Measurements from ENCODE around the gene ZSCAN16.
A peak's percentile ranks its signal among the peaks of the same experiment; 100 is the strongest.

The ZSCAN16 gene

DNA sequence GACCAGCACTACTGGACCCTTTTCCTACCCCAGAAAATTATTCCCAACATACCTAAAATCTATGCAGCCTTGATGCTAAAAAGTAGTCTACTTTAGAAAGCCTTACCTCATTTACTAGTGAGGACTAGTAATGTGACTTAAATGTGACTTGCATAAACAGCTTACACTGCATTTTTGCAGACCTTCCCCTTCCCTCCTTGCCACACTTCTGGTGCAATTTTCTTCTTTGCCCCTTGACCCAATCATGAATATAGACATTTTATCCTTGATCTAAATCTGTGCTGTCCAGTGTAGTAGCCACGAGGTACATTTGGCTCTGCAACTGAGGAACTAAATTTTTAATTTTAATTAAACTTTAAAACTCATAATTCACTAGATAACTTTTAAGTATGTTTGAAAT, 10.3 kb downstream of the ZSCAN16 start:
- no peak for DNase-seq

DNA sequence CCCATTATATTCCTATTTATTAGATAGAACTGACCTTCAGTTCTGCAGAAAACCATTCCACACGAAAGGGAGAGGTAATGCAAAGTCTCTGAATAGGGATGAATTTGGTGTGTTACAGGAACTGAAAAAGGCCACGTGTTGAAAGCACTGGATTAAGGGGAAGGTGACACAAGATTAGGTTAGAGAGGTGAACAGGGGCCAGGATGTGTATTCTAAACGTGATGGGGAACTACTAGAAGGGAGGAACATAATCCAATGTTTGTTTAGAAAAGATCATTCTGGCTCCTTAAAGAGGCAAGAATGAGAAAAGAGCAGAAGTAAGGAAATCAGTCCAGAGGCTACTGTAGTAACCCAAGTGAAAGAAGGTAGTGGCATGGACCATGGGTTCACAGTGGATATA, 11.0 kb downstream of the ZSCAN16 start:
- DNase-seq: no peak

DNA sequence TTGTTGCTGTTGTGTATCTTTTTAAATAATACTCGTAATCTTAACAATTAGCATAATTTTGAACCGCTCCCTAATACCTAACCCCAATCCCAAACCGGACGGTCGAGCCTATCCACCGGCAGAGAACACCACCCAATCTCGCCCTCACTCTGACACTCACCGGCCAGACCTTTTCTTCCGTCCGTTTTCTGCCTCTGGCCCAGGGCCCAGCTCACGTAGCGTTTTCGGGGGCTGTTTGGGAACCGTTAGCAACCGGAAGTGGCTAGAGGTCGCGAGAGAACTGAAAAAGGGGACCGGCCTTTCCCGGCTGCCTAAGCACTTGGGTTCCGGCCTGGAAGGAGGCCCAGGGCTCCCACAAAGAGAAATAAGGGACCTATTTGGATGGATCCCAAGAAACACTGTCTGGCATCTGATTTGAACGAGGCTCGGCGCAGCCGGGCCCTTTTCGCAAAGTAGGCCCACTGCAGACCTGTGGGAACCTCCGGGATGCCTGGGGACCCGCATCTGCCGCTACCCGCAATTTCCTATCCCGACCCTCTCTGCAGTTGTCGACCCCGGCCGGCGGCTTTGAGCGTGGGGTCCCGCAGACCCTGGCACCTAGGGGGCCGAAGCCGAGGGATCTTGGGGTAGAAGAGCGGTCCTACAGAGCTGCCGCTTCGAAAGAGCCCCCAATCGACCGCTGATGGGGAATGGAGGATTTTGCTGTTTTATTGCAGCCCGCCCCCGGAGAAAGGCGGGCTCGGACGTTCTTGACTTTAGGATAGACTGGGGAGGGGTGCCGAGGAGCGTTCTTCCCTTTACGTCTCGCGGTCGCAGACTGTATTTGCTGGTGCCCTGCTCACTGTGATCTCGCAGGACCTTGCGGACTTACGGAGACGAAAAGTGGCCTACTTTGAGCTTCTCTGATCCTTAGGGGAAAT, 12.4 kb downstream of the ZSCAN16 start:
- DNase-seq: peak; percentile 83

DNA sequence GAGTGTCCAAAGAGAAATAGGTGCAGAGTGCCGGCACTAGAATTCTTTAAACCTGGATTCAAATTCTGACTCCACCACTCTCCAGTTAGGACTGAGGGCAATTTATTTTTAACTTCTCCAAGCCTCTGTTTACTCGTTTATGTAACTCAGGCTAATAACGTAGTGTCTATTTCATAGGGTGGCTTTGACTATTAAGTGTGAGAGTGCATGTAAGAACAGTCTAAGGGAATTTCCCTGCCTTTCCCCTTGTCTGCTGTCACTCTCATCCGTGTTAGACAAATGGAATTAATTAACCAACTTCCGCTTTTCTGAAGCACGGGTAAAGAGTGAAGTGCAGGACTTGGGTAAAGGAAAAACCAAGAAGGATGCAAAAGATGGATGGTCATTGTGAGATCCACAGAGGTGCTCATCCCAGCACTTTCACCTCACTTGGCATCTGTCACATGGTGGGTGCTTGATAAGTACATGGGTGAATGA, 13.1 kb downstream of the ZSCAN16 start:
- DNase-seq: no peak

DNA sequence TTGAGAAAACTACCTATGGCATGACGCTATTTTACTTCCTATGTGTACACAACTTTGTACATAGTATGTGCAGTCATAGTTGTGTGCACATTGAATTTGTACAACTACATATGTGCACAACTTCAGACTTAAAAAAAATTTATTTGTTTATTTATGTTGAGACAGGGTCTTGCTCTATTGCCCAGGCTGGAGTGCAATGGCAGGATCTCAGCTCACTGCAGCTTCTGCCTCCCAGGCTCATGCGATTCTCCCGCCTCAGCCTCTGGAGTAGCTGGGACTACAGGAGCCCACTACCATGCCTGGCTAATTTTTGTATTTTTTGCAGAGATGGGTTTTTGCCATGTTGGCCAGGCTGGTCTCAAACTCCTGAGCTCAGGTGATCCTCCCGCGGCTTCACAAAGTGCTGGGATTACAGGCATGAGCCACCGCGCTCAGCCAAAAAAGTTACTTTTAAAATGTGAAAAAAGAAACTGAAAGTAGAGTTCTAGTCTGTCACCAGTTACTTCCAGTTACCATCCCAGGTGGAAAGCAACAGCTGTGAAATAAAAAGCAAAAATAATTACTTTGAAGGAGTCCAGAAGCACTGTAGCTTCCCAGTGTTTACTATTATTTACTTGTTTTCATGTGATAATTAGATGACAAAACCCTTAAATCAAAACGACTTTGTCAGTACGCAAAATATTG, 15.6 kb downstream of the ZSCAN16 start:
- no peak for DNase-seq

DNA sequence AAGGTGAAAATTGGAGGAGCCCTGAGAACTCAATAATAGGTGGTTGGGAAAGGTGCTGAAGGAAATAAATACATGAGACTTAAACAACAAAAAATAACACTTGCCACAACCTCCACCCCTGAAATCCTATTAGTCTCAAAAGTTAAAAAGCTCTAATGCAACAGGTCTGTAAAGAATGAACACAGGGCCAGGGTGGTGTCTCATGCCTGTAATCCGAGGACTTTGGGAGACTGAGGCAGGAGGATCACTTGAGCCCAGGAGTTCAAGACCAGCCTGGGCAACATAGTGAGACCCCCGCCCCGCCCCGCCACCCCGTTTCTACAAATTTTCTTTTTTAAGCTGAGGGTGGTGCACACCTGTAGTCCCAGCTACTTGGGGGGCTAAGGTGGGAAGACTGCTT, 16.2 kb downstream of the ZSCAN16 start:
- no peak for DNase-seq

DNA sequence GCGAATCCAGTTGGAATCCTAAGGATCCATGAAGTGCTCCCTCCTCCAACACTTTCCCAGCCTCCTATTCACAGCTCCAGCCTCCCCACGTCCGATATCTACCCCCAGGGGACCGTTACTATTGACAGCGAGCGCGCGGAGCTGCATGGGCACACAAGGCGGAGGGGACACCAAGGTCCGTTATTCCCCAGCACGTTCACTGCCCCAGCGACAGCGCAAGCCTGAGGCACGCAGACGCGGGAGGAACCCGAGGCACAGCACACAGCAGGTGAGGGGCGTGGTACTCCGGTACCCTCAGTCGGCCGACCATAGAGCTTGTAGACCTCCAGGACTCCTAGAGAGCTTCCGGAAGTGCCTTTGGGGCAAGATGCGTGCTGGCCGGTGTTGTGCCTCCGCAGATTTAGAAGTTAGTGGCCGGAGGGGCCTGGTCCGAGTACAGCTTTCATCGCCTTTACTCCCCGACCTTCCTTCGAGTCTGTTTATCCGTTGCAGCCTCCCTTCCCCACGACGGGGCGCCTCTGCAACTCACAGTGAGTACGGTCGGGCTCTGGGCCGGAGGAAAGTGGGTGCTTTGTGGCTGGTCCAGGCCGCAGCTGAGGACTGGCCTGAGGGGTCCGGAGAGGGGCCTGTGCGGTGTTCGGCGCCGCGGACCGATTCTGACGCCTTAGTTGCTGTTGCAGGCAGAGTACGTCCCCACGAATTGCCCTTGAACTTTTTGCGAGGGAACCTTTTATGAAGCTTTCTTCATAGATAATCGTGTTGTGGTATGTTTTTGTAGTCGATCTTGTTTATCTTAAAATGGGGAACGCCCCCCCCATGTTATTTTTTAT, 17.3 kb downstream of the ZSCAN16 start, which contains the start of gene ZKSCAN8:
TSS of gene ZKSCAN8 (plus strand) at position 384 of the 830 bp plus-strand sequence. CDS start 6,525 bp downstream, outside the sequence.
- DNase-seq: peak; percentile 73

DNA sequence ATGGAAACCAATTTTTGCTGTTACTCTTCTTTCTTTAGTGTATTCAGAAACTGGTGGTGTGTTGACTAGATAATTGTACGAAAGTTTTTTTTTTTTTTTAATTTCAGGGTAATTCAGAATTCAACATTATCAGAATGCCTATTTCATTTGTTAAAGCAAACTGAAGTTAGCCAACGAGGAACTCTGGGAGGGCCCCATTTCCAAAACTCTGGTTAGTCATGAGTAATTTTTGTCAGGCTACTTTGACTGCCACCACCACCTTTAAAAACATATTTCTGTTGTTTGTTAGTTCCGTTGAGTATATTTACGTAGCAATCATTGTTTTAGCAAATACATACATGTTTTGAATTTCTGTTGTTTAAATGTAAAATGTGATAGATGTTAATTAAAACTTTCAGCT, 18.0 kb downstream of the ZSCAN16 start:
- no peak for DNase-seq

DNA sequence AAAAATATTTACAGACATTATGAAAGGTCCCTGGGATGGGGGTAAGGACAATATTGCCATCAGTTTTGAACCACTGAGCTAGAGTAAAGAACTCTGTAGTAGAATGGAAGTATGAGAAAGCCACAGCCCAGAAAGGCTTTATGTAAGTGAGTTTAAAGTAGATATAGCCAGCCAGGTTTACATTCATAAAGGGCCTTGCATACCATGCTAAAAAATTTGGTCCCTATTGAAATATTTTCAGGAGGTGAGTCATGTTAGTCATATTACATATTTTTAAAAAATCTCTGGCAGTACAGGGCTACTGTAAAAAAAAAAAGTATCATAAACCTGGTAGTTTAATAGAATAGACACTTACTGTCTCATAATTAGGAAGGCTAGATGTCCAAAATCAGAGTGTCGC, 20.8 kb downstream of the ZSCAN16 start:
- DNase-seq: no peak

DNA sequence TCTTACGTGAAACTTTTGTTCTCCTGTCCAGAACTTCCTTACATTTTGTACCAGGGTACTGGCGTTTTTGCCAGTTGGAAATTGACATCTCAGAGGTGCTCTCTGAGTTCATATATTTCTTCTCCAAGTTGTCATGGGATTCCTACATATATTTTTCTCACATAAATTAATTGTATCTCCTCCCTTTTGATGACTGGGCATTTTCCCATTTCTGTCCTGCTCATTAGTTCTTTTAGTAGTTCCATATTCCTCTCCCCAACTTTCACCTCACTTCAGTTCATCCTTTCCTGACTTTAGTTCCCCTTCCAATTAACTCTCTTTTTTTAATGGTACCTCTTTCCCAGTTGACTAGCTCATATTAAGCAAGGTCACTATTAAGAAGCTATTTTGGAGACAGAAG, 28.1 kb downstream of the ZSCAN16 start:
- DNase-seq: no peak

DNA sequence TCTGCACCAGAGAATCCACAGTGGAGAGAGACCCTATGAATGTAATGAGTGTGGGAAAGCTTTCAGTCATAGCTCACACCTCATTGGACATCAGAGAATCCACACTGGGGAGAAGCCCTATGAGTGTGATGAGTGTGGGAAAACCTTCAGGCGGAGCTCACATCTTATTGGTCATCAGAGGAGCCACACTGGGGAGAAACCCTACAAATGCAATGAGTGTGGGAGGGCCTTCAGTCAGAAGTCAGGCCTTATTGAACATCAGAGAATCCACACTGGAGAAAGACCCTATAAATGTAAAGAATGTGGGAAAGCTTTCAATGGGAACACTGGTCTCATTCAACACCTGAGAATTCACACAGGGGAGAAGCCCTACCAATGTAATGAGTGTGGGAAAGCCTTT, 29.1 kb downstream of the ZSCAN16 start:
- no peak for DNase-seq

DNA sequence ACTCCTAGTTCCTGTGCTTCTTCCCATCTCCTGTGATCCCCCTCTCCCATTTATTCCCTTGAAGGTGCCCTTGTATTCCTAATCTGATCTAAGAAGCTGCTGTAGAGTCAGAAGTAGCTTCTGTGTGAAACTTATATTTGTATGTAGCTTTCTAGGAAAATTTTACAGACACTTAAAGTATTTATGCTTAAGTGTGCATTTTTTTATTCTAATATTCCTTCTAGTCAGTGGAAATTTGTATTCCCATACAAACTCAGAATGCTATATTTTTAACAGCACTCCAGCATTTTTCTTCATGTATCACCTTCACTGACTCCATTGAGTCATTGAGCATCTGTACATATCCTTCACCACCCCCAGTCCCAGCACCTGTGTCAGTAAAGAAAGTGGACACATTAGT, 29.9 kb downstream of the ZSCAN16 start:
- no peak for DNase-seq

DNA sequence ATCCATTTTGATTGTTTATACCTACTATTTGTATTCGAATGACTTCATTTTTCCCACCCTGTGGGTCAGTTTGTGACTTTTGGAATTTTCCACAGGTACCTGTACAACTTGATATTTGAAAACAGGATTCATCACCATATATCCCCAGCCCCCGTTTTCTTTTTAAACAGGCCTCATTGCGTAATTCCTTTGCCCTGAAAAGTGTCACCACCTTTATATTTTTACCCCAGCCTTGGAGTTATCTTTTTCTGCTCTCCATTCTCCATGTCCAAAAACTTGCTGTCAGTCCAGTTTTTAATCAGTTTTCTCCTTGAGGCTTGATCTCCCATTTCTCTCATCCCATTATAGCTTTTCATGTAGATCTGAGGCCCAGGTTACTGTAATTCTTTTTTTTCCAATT, 33.9 kb downstream of the ZSCAN16 start:
- DNase-seq: no peak

DNA sequence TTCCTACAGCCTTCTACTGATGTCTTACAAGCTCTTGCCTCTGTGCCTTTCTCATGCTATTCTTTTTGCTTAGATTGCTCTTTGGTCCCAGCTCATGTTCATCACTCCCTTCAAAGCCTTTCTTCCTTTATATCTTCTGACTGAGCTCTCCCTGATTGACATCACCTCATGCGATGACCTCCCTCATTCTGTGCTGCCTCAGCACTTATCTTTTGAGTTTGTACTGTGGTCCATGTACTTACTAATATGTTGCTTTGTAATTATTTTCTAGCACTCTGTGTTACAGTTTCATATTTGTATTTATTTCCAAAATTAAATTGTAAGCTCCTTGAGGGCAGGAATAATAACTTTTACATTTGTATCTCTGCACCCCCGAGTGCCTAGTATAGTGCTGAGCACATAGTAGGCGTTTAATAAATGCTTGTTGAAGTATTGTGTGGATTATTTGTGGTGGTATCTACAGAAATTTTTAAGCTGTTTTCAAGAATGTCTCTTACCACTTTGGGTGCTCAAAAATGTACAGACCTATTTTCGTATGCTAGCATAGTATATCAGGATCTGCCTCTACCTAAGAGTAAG, 34.7 kb downstream of the ZSCAN16 start:
- DNase-seq: no peak

DNA sequence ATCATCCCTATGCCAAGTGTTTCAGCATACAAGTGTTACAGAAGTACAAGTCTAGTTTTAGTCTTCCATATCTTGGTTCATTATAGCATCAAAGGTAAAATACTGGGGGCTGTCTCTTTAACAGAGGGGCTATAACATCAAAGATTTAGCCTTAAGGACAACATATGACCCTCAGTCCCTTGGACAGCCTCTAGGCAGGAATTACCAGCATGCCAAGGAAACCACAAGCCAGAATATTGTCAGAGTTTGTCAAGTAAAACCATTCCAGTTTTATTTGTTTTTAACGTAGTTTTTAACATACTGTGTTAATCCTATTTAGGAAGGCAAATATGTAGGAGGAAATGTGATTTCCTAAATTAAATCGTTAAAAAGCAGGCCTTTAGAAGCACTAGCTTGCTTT, 35.8 kb downstream of the ZSCAN16 start:
- no peak for DNase-seq

DNA sequence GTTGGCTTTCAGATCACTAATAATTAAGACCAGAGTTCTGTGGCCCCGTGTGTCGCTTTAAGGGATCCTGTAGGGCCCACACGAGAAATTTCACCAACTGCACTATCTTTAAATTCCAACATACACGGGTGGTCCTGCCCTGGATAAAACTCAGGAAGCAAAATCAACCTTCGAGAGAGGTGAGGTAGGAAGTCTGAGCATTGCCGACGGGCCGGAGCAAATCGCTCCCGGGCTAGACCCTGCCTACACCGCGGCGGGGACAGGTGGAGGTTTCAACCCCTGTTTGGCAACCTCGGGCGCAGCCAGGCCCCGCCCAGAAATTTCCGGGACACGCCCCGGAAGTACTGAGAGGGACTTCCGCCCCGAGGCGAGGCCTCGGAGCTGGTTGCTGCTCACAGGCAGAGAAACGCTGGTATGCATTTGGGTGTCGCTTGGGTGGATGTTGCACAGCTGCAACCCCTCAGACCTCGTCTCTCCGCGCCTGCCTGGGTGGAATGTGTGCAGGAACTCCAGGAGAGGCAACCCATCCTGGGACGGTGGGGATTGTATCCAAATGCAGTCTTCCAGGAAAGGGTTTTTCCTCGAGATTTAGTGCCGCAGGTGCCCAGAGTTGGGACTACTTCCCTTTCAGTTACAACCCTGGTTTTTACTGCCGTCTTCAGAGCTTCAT, 37.1 kb downstream of the ZSCAN16 start:
- peak; percentile 3 for DNase-seq

DNA sequence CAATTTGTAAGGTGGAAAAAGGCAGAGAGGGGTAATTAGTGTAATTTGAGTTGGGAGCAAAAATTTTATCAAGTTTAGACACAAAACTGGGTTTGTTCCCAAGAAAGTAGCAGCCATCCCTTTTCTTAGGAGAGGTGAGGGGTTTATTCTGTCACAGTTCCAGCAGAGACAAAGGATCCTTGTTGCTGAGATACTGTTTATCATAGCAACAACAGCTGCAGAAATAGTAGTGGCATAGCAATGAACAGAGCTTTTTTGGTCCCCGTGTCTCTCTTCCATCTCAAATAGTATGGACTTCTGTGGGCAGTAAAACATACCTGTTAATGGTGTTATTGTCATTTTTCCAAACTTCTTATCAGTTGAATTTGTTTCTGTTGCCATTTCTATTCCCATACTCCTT, 41.2 kb downstream of the ZSCAN16 start:
- no peak for DNase-seq

DNA sequence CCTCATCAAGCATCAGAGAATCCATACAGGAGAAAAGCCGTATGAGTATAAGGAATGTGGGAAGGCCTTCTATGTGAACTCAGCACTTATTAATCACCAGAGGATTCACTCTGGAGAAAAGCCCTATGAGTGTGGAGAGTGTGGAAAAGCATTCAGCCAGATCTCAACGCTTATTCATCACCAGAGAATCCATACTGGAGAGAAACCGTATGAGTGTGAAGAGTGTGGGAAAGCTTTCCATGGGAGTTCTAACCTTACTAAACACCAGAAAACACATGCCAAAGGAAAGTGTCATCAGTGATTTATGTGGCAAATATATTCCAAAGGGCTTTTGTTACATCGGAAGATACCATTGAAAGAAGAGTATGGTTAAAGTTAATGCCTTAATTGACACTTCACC, 42.7 kb downstream of the ZSCAN16 start:
- DNase-seq: no peak

DNA sequence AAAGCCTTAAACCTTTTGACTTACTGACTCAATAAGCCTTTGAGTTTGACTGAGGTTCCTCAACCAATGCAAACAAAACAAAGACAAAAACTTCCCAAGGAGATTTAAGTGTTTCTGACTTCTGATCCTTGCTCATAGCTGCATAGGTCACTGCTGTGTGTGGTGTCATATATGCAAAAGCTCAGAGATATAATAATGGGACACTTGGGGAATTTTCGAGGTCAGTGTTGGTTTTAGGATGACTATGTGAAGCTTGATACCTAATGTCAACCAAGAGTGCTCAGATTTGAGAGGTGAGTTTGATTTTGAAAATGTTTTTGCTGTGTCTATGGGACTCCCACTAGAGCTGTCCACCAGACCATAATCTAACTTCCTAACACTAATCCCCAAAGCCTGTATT, 43.5 kb downstream of the ZSCAN16 start:
- DNase-seq: no peak

DNA sequence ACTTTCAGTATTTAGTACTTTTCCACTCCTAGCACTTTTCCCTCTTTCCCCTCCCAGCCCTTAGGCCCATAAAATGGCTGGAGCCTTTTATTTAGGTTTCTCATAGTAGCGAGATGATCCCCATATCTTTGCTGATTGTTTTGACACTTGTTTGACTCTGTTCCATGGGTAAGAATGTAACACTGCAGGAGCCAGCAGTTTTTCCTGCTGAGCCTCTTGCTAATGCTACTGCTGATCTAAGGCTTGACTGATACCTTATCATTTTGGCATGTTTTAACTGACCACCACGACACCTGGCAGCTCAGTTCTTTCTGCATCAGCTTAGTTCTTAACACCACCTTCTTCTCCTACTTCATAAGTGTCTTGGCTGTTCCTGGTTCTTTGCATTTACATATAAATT, 46.9 kb downstream of the ZSCAN16 start:
- no peak for DNase-seq

DNA sequence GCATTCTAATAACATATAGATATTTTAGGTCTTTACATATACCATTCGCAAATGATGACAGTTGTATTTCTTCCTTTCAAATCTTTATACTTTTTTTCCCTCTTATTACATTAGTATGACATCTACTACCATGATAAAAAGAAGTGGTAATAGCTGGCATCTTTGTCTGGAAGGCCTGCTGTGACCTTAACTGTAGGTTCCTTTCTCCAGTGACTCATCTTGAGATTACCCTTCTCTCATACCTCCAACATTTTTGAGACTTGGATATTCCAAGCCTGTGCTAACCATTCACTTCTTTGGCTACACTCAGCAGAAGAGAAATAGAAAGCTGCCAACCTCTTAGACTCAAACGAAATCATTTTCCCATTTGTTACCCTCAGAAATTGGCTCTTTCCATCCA, 47.6 kb downstream of the ZSCAN16 start:
- DNase-seq: no peak

DNA sequence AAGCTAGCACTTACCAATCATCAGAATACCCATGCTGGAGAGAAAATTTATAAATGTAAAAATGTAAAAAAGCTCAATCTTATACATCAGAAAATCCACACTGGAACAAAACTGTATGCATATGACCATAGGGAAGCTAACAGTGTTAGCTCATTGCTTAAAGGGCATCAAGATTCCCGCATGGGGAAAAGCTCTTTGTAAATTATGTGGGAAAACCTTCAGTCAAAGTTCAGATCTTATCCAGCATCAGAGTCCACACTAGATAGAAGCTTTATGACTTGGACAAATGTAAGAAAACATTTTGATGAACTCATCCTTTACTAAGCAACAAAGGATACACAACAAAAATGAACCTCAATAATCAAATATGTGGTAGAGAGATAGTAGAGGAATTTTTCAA, 52.0 kb downstream of the ZSCAN16 start:
- no peak for DNase-seq

All from NCI-H1048 (cell line).